HG03521 (cell line): ENCODE results near the gene UGT8.
A peak's percentile ranks its signal among the peaks of the same experiment; 100 is the strongest.
"Not testable (repeated sequence)": the region's sequence is repeated elsewhere in the genome, so short reads cannot be mapped to it uniquely, and the experiment has no call there.

Experiments used
- ATAC-seq: cut with Tn5 transposase; IDR thresholded peaks from one replicate; pipeline ENCODE4 v1.9.1; 2021; ENCODE audit warnings: mild to moderate bottlenecking, moderate library complexity; ENCODE audit not compliant: unreplicated experiment

Gene UGT8, protein sequence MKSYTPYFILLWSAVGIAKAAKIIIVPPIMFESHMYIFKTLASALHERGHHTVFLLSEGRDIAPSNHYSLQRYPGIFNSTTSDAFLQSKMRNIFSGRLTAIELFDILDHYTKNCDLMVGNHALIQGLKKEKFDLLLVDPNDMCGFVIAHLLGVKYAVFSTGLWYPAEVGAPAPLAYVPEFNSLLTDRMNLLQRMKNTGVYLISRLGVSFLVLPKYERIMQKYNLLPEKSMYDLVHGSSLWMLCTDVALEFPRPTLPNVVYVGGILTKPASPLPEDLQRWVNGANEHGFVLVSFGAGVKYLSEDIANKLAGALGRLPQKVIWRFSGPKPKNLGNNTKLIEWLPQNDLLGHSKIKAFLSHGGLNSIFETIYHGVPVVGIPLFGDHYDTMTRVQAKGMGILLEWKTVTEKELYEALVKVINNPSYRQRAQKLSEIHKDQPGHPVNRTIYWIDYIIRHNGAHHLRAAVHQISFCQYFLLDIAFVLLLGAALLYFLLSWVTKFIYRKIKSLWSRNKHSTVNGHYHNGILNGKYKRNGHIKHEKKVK

DNA sequence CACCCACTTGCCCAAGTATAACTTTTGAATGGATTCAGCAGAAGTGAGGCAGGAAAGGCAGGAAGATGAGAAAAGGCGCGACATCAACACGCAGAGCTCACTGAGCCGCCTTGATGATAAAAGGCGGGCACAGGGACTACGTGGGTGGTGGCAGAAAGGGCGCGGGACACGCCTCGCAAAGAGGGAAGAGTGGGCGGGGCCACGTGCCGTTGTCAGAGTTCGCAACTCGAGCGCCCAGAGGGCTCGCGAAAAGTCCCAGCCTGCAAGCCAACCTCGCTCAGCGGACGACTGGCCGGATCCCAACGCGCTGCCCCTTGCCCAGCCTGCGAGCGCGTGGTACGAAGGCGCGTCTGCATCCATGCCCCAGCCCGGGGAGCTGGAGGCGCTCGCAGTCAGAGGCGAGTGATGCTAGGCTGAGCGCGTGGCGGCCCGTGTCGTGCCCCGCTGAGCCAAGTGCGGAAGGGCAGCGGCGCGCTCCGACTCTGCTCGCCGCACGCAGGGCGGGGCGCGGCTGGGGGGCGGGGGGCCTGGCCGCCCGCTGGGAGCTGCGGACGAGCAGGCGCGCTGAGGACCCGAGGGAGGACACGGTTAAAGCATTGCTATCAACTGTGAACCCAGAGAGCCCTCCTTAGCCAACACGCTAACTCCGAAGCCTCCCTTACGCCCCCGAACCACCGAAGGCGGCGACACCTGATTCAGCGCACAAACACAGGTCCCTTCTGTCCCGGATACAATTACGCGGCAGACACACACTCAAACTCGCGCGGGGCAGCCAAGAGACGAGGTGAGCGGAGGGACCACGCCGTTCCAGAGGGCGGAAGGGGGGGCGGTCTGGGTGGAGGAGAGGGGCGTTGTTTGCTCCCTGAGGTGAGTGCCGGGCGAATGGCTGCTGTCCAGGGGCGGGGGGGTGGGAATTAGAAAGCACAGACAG, at the start of gene UGT8:
UGT8 (plus strand) TSS at position 617 of the 931 bp plus-strand sequence. CDS start 24,074 bp downstream, outside the sequence.
- ATAC-seq = peak; percentile 40

GRCh38 chr4:114549638-114550037, 49.0 kb upstream of the UGT8 start:
- ATAC-seq = no peak

DNA sequence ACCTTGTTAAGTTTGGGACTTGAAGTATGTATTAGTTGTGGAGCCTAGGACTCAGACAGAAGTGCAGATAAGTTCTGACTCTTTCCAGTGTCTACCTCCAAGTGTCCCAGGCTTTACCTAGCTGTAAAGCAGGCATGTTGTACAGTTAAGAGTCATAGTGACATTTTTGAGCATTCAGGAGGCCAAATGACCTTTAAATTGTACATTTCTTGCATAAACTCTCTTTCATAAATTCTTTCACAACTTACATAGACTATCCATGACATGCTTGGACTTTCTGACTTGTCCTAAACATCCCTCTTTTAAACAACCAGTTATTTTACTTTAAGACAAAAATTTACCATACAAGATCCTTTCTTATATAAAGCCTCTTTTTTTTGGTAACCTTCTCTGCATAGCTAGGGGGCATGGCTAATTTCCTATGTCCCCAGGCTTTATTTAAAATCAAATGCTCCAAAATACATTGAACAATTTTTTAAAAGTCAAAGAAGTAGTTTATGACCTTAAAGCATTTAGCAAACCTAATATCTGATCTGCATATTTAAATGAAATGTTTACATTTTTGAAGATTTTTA, 40.1 kb upstream of the UGT8 start:
- no peak for ATAC-seq

DNA sequence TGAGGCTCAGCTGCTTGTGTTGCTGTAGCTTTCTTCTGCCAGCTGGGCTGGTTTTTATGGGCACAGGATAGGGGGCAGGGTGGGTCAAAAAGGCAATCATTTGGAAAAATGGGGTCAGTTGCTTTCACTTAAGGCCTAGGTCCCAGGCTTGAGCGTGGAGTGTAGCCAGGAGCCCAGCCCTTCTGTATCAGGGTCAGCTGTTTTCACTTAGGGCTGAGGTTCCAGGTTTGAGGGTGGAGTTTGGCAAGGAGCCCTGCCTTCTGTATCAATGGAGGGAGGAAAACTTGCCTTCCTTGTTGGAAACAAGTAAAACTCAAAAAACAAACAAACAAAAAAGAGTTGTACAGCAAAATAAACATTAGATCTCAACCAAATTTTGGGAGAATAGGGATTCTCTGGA, 37.0 kb upstream of the UGT8 start:
- ATAC-seq = no peak

GRCh38 chr4:114562176-114562904, 36.3 kb upstream of the UGT8 start:
- ATAC-seq = no peak

GRCh38 chr4:114563536-114564315, 34.9 kb upstream of the UGT8 start:
- no peak for ATAC-seq

- no peak for ATAC-seq
Measured at GRCh38 chr4:114577386-114577785, 21.2 kb upstream of the UGT8 start.

DNA sequence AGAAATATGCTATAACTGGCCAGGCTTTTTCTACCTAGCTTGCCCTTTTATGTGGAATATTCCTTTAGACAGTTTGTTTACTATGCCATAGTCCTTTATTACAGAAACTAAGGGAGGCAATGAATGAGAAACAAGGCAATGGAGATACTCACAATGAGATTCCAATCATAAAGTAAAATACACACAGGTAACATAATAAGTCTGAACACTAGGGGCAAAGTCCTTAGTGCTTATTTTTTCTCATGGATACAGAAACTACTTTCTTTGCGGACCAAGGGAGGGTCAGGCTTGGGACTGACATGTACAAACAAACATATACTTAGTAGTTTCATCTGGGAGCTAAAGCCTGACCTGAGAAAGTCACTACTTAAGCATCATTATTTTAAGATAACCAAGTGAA, 16.0 kb upstream of the UGT8 start:
- no peak for ATAC-seq

GRCh38 chr4:114588305-114588704, 10.3 kb upstream of the UGT8 start:
- no peak for ATAC-seq

GRCh38 chr4:114590360-114590759, 8.2 kb upstream of the UGT8 start:
- ATAC-seq = not testable (repeated sequence)

DNA sequence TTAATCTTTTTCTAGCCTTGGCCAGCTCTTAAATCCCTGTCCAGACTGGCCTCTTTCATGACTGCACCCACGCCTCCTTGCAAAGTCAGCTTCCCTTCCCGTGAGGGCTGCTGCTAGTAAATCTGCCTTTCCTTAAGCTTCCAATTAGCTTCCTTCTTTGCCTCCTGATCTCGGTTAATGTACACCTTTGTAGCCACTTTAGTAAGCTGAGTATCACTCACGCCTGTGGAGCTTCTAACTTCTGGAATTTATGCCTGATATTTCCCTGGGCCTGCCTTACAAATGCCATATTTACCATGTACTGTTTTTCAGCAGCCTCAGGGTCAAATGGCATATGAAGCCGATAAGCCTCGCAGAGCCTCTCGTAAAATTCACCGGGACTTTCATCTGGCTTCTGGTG, 5.1 kb upstream of the UGT8 start:
- ATAC-seq = no peak

- no peak for ATAC-seq
Measured at GRCh38 chr4:114595207-114595606, 3.4 kb upstream of the UGT8 start.

GRCh38 chr4:114595921-114596320, 2.7 kb upstream of the UGT8 start:
- ATAC-seq = no peak

GRCh38 chr4:114597410-114598115, 1.0 kb upstream of the UGT8 start:
- ATAC-seq = no peak

GRCh38 chr4:114599231-114599902, 760 bp downstream of the UGT8 start:
- ATAC-seq = no peak

GRCh38 chr4:114599903-114600552, 1.4 kb downstream of the UGT8 start:
- no peak for ATAC-seq

GRCh38 chr4:114600672-114601071, 2.1 kb downstream of the UGT8 start:
- no peak for ATAC-seq
